Activated T-cell treated with anti-CD3 and anti-CD28 coated beads, Interleukin-2, amount 50 U/mL, for 24 hours (primary cell): ENCODE results near the gene RTKN.
"Not testable (repeated sequence)": the region's sequence is repeated elsewhere in the genome, so short reads cannot be mapped to it uniquely, and the experiment has no call there.

Experiments
- DNase-seq: peaks from one replicate; pipeline ENCODE4 v3.0.0-alpha.2; 2020
- H3K27ac Mint-ChIP-seq: 2 replicates; pipeline ENCODE4 v1.8.0; 2020; ENCODE audit warnings: mild to moderate bottlenecking, mixed read lengths
- H3K27me3 Mint-ChIP-seq: 2 replicates; pipeline ENCODE4 v1.8.0; 2020; ENCODE audit warnings: mixed read lengths
- H3K36me3 Mint-ChIP-seq: 2 replicates; pipeline ENCODE4 v1.8.0; 2020; ENCODE audit warnings: low read depth, mixed read lengths
- H3K4me1 Mint-ChIP-seq: 2 replicates; pipeline ENCODE4 v1.8.0; 2020; ENCODE audit warnings: low read depth, mixed read lengths
- H3K4me3 Mint-ChIP-seq: 2 replicates; pipeline ENCODE4 v1.8.0; 2020; ENCODE audit warnings: mild to moderate bottlenecking, moderate library complexity, mixed read lengths
- H3K9me3 Mint-ChIP-seq: 2 replicates; pipeline ENCODE4 v1.8.0; 2020; ENCODE audit warnings: mixed read lengths

RTKN gene

DNA sequence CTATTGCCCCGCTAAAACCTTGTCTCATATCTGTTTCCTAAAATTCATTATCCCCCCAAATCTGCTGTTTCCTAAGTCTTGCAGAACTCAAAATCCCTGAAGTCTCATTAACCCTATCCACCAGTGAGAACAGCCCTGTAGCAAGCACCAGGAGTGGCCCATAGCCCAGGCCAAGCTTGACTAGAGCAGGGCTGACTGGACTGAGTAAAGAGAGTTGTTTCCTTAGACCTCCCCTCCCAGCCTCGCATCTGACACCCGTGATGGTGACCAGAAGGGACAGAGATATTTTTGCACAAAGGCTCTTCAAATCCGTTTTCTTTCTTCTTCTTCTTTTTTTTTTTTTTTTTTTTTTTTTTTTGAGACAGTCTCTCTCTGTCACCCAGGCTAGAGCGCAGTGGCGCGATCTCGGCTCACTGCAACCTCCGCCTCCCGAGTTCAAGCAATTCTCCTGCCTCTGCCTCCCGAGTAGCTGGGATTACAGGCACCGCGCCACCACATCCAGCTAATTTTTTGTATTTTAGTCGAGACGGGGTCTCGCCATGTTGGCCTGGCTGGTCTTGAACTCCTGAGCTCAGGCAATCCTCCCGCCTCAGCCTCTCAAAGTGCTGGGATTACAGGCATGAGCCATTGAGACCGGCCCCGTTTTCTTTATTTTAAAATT lies 21.2 kb downstream of the RTKN start:
- DNase-seq, H3K27me3 Mint-ChIP-seq, H3K9me3 Mint-ChIP-seq: not testable (repeated sequence)
- H3K4me1 Mint-ChIP-seq: peaks cover 36% of the 10 kb centered on the region
- H3K36me3 Mint-ChIP-seq: peaks cover 23% of the 10 kb centered on the region
- H3K4me3 Mint-ChIP-seq: peak overlapping the region; percentile 98
- peak overlapping the region; percentile 99 for H3K27ac Mint-ChIP-seq

DNA sequence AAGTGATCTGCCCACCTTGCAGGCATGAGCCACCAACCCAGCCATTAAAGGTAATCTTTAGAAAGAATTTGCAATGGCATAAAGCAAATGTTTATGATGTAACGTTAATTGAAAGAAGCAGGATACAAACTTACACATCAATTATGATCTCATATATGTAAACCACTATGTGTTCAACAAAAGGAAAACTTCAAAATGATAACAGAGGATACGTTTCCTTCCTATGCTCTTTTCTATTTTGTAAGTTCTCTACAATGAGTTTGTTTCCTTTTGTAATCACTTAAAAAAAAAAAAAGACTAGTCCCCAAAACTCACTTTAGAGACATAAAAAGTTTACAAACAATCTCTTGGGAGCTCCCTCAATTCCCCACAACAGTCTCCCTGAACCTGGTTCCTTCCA lies 21.7 kb downstream of the RTKN start:
- no peaks in the 10 kb centered on the region for H3K27me3 Mint-ChIP-seq
- peaks cover 41% of the 10 kb centered on the region for H3K4me1 Mint-ChIP-seq

DNA sequence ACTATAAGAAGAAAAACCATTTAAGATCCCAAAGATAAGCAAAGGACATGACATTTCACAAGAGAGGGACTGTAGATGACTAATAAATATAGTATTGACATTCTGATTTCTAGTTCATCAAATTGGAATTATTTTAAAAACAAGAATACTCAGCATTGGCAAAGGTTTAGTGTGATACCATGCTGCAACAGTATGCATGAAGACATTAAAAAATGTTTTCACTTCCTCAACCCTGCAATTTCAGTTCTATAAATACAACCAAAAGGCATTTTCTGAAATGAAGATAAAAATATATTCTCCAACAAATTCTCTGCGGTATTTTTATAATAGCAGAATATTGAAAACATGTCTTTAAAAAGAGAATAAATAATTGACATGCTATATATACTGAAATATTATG lies 22.4 kb downstream of the RTKN start:
- no peak for DNase-seq
- no peak overlapping the region for H3K27ac Mint-ChIP-seq
- H3K9me3 Mint-ChIP-seq: no peaks in the 10 kb centered on the region
- no peaks in the 10 kb centered on the region for H3K27me3 Mint-ChIP-seq
- no peak overlapping the region for H3K4me3 Mint-ChIP-seq
- H3K36me3 Mint-ChIP-seq: peaks cover 11% of the 10 kb centered on the region
- H3K4me1 Mint-ChIP-seq: peaks cover 44% of the 10 kb centered on the region

More for the DNA sequence above, 21.7 kb downstream of the RTKN start:
- Mint-ChIP-seq H3K27ac (peak overlapping the region; percentile 14), H3K4me3 (peak overlapping the region; percentile 60), H3K9me3 (no peaks in the 10 kb centered on the region), H3K36me3 (peaks cover 17% of the 10 kb centered on the region)
- no peak for DNase-seq

DNA sequence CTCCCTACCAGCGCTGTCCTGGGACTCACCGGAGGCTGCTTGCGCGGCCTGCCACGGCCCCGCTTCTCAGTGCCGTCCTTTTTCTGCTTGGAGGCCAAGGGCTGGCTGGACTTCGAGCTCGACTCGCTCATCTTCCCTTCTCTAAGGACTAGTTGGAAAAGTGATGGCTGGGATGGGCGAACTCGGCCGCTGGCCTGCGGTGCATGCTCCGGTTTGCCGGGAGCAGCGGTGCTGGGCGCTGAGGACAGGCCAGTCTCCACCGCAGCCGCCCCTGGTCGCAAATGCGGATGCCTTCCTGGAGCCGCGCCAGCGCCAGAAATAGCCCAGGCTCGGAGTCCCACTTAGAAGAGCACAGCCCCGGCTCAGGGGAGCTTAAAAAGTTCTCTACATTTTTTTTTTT lies 23.4 kb downstream of the RTKN start:
- Mint-ChIP-seq H3K27ac (no peak overlapping the region), H3K9me3 (no peaks in the 10 kb centered on the region), H3K27me3 (no peaks in the 10 kb centered on the region), H3K4me3 (no peak overlapping the region), H3K36me3 (peaks cover 6% of the 10 kb centered on the region), H3K4me1 (peaks cover 48% of the 10 kb centered on the region)
- DNase-seq: no peak

DNA sequence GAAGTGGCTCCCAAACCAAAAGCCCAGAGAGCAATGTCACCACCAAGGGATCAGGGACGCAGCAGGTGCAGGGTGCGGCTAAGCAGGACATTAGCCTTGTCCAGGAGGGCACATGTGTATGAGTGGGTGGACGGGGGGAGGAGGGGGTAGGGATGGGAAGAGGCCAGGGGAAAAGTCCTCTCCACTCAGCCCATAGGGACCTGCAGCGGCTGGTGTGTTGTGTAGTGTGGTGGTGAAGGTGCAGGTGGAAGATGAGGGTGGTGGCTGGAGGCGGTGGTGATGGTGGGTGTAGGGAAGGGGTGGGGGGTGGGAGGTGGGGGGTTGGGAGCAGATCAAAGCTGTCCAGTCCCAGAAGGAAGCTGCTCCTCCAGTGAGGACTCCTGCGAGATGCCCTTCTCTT lies 24.0 kb downstream of the RTKN start:
- no peak for DNase-seq
- Mint-ChIP-seq H3K4me3 (no peak overlapping the region), H3K27ac (no peak overlapping the region), H3K9me3 (no peaks in the 10 kb centered on the region), H3K27me3 (no peaks in the 10 kb centered on the region), H3K4me1 (peaks cover 44% of the 10 kb centered on the region), H3K36me3 (peaks cover 6% of the 10 kb centered on the region)

DNA sequence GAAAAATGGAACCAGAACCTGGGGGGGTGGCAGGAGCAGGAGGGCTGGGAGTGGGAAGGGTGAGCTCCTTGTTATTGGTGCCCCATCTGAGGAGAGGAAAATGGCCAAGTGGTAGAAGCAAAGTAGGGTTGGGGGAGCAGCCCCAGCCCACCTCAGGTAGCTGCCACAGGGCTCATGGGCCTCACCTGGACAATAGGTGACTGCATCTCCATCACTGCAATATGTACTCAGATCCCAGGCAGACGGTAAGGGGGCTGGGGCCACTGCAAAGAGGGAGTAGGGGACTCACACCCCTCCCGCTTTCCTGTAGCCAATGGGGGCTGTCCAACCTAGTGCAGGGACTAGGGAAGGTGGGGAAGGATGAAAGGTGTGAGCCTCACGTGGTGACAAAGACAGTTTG lies 24.5 kb downstream of the RTKN start:
- H3K27ac Mint-ChIP-seq: no peak overlapping the region
- no peaks in the 10 kb centered on the region for H3K27me3 Mint-ChIP-seq
- no peaks in the 10 kb centered on the region for H3K9me3 Mint-ChIP-seq
- DNase-seq: no peak
- no peak overlapping the region for H3K4me3 Mint-ChIP-seq
- peaks cover 6% of the 10 kb centered on the region for H3K36me3 Mint-ChIP-seq
- peaks cover 41% of the 10 kb centered on the region for H3K4me1 Mint-ChIP-seq

DNA sequence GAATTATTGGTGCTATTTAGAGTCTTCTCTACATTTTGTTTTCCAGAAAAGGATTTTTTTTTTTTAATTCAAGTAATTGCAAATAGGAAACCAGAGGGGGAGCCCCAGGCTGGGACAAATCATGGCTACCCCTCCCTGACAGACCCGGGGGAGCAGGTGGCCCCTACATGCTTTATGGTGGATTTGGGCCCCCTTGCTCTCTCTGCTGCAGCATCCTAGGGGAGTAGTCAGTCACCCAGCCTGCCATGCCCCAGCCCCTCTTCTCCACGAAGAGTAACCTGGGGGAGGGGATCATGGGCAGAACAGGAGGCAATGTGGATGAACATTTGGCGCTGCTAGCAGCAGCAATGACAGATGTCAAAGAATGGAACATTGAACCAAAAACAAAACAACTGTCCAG lies 25.0 kb downstream of the RTKN start:
- DNase-seq: no peak
- H3K9me3 Mint-ChIP-seq: no peaks in the 10 kb centered on the region
- no peaks in the 10 kb centered on the region for H3K27me3 Mint-ChIP-seq
- peaks cover 39% of the 10 kb centered on the region for H3K4me1 Mint-ChIP-seq
- no peak overlapping the region for H3K4me3 Mint-ChIP-seq
- H3K27ac Mint-ChIP-seq: no peak overlapping the region
- peaks cover 2% of the 10 kb centered on the region for H3K36me3 Mint-ChIP-seq

DNA sequence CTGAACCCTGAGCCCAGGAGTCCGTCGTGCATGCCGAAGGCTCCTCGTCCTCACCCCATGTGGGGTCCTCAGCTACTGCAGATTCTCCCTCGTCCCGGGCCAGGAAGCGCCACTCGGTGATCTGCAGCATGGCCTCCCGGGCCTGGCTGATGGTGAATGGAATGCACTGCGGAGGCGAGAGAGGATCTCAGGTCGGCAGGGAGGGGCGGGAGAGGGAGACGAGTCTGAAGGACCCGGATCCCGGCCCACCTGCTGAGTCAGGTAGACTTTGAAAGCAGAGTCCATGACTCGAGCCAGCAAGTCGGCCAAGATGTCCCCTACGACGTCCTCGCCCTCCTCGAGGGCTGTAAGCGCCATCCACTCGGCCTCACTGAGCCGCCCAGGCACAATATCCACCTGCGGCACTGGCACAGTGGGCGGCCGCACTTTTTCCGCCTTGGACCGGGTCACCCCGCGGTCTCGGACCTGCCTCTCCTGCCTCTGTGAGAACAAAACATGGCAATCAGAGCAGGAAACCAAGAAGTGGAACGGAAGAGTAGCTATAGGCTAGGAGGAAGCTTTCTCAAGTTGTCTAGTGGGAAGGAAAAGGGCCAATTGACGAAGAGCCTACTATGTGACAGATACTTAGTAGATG lies 25.9 kb downstream of the RTKN start:
- peak; percentile 56 for DNase-seq

DNA sequence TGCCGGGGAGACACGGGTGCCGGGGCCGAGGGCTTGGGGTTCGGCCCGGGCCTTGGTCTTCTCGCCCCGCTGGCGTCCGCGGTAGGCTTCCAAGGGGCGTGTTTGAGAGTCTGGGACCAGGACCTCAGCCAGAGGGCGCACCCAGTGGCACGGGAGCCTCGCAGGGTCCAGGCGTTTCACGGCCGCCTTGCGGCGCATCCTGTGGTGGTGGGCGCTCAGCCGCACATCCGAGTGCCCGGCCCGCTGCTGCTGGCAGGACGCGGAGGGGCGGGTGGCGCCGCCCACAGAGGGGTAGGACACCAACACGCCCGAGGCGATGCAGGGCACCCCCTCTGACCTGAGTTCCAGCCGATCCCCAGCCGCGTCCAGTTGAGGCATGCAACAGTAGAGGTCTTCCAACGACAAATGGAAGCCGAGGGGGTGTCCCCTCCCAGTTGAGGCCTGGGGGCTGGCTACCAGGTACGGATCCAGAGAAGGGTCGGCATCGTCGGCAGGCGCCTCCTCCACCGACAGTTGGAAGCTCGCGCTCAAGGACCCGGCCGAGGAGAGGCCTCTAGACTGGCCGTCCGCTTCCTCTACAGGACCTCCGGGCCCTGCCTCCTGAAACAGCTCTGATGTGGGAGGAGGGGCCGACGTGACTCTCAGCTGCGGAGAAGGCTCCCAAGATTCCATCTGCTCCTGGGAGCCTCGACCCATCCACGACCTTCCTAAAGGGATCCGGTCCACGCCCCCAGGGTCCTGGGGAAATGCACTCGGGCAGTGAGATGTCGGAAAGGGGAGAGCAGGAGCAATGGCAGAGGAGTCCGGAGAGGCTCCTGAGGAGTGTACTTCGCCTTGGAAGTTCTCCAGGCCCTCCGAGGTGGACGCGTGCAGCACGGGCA lies 26.6 kb downstream of the RTKN start:
- peaks cover 28% of the 10 kb centered on the region for H3K4me1 Mint-ChIP-seq
- peak overlapping the region; percentile 66 for H3K4me3 Mint-ChIP-seq
- peak; percentile 66 for DNase-seq
- H3K36me3 Mint-ChIP-seq: no peaks in the 10 kb centered on the region
- no peaks in the 10 kb centered on the region for H3K9me3 Mint-ChIP-seq
- H3K27me3 Mint-ChIP-seq: no peaks in the 10 kb centered on the region
- no peak overlapping the region for H3K27ac Mint-ChIP-seq

More for the DNA sequence above, 25.9 kb downstream of the RTKN start:
- Mint-ChIP-seq H3K36me3 (no peaks in the 10 kb centered on the region), H3K27me3 (no peaks in the 10 kb centered on the region), H3K4me3 (peak overlapping the region; percentile 66), H3K4me1 (peaks cover 34% of the 10 kb centered on the region), H3K9me3 (no peaks in the 10 kb centered on the region), H3K27ac (peak overlapping the region; percentile 27)

DNA sequence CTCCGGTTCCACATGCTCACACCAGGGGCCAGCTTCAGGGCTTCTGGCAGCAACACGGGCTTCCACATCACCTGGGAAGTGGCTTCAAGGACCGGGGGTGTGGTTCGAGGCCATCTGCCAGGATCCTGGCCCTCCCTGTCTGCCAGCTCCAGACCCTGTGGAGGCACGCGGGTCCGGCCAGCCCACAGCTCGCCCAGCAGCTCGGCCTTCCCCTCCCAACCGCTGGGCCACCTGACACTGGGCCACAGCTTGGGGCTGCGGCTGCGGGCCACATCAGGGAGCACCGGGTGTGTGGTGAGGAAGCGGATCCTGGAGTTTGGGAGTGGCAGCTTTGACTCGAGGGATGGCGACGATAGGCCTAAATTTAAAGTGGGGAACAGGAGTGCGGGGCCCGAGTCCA lies 27.3 kb downstream of the RTKN start:
- peak overlapping the region; percentile 66 for H3K4me3 Mint-ChIP-seq
- H3K27me3 Mint-ChIP-seq: no peaks in the 10 kb centered on the region
- H3K4me1 Mint-ChIP-seq: peaks cover 25% of the 10 kb centered on the region
- no peaks in the 10 kb centered on the region for H3K36me3 Mint-ChIP-seq
- H3K9me3 Mint-ChIP-seq: no peaks in the 10 kb centered on the region
- H3K27ac Mint-ChIP-seq: no peak overlapping the region
- DNase-seq: no peak

DNA sequence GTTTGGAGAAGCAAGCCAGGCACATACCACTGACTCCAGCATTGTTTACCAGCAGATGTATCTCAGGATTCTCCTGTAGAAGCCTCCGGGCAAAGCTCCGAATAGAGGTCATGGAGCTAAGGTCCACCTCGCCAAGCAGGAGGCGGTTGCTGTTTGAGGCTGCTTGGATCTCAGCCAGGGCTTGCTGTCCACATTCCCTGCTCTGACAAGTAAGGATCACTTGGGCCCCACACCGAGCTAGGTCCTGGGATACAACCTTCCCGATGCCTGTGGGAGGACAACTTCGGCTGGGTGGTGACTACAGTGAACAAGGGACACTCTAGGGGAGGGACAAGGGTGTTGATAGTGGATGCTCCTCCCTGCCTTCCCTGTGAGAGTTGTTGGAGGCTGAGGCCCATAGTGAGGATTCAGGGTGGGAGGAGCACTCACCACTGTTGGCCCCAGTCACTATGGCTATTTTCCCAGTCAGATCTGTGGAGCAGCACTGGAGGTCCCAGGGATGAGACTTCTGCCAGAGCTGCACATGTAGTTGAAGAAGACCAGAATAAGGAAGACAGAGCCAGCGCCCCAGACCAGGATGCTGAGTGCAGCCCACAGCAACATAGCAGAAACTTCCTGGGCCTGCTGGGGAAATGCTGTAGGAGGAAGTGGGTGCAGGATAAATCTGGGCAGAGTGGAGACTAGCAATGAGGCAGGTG lies 28.6 kb downstream of the RTKN start:
- H3K27me3 Mint-ChIP-seq: no peaks in the 10 kb centered on the region
- H3K9me3 Mint-ChIP-seq: no peaks in the 10 kb centered on the region
- H3K36me3 Mint-ChIP-seq: no peaks in the 10 kb centered on the region
- H3K4me3 Mint-ChIP-seq: no peak overlapping the region
- H3K4me1 Mint-ChIP-seq: peaks cover 25% of the 10 kb centered on the region
- DNase-seq: no peak
- peak overlapping the region; percentile 15 for H3K27ac Mint-ChIP-seq

DNA sequence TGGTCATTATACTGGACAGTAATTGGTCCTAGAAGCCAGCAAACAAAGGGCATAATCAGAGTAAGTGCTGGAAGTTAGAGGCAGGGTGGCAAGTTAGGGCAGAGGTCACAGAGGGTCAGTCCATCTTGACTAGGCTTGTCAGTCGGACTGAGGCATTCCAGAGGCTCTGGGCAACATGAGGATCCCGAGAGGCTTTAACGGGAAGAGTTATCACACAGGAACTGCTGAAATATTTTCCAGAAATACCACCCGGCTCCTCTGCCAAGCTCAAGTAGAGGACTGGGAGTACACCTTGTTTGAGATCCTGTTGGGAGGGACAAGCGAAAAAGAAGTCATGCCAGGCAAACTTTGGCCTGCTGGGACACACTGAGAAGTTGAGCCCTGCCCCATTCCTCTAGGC lies 34.1 kb downstream of the RTKN start:
- no peaks in the 10 kb centered on the region for H3K27me3 Mint-ChIP-seq
- no peaks in the 10 kb centered on the region for H3K9me3 Mint-ChIP-seq
- H3K36me3 Mint-ChIP-seq: no peaks in the 10 kb centered on the region
- no peak for DNase-seq
- H3K4me3 Mint-ChIP-seq: no peak overlapping the region
- H3K27ac Mint-ChIP-seq: no peak overlapping the region
- no peaks in the 10 kb centered on the region for H3K4me1 Mint-ChIP-seq

DNA sequence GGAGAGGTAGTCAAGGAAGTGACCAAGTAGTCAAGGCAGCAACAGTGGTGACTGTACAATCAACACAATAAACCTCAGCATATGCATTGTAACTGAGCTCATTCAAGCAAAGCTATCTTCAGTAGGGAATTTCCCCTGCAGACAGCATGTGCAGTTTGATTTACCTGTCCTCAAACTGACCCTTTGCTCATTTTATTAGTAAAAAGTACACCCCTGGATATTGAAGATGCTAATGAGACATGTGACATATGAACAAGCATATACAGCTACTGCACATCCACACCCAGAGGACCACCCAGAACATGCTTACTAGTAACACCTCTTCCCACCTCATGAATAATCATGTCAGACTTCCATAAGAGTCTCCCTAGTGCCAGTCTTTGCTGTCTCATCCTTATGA lies 35.7 kb downstream of the RTKN start:
- no peak for DNase-seq

DNA sequence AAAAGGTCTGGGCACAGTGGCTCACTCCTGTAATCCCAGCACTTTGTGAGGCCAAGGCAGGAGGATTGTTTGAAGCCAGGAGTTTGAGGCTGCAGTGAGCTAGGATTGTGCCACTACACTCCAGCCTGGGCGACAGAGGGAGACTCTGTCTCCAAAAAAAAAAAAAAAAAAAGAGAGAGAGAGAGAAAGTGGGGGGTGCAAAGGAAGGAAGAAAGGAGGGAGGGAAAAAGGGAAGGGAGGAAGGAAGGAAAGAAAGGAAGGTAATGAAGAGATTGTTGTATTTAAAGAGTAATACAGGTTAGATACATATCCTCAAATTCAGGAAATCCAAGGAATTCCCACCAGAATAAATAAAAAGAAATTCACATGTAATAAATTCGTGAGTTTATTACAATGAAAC lies 39.8 kb downstream of the RTKN start:
- H3K9me3 Mint-ChIP-seq: no peaks in the 10 kb centered on the region
- H3K36me3 Mint-ChIP-seq: no peaks in the 10 kb centered on the region
- DNase-seq: no peak
- H3K27ac Mint-ChIP-seq: no peak overlapping the region
- H3K27me3 Mint-ChIP-seq: no peaks in the 10 kb centered on the region
- H3K4me3 Mint-ChIP-seq: no peak overlapping the region
- H3K4me1 Mint-ChIP-seq: no peaks in the 10 kb centered on the region

More for the DNA sequence above, 35.7 kb downstream of the RTKN start:
- H3K4me1 Mint-ChIP-seq: no peaks in the 10 kb centered on the region
- no peaks in the 10 kb centered on the region for H3K27me3 Mint-ChIP-seq
- no peaks in the 10 kb centered on the region for H3K36me3 Mint-ChIP-seq
- no peaks in the 10 kb centered on the region for H3K9me3 Mint-ChIP-seq
- no peak overlapping the region for H3K27ac Mint-ChIP-seq
- no peak overlapping the region for H3K4me3 Mint-ChIP-seq
